Glutamatergic neuron (in vitro differentiated cells): Measurements from ENCODE around the gene PCDHGA1. TPM values are rescaled to one million over a fixed set of nuclear protein-coding genes. Genes with fewer than 3 reads are reported as not detected.
A peak's percentile ranks its signal among the peaks of the same experiment; 100 is the strongest.
"Not testable (repeated sequence)": the region's sequence is repeated elsewhere in the genome, so short reads cannot be mapped to it uniquely, and the experiment has no call there.

Source experiments
- DNase-seq: peaks from one replicate; pipeline ENCODE4 v3.0.0; 2022
- H3K27ac Mint-ChIP-seq: one replicate; pipeline ENCODE4 v1.8.0; 2020; ENCODE audit warnings: mild to moderate bottlenecking, mixed read lengths, inconsistent platforms; ENCODE audit not compliant: unreplicated experiment
- H3K27me3 Mint-ChIP-seq: one replicate; pipeline ENCODE4 v1.8.0; 2020; ENCODE audit warnings: mild to moderate bottlenecking, moderate library complexity, mixed read lengths, inconsistent platforms; ENCODE audit not compliant: unreplicated experiment
- H3K36me3 Mint-ChIP-seq: one replicate; pipeline ENCODE4 v1.8.0; 2020; ENCODE audit warnings: mild to moderate bottlenecking, mixed read lengths, inconsistent platforms; ENCODE audit not compliant: unreplicated experiment
- H3K4me1 Mint-ChIP-seq: one replicate; pipeline ENCODE4 v1.8.0; 2020; ENCODE audit warnings: mild to moderate bottlenecking, low read depth, mixed read lengths, inconsistent platforms; ENCODE audit not compliant: unreplicated experiment
- H3K4me3 Mint-ChIP-seq: one replicate; pipeline ENCODE4 v1.8.0; 2020; ENCODE audit warnings: mild to moderate bottlenecking, mixed read lengths, inconsistent platforms; ENCODE audit not compliant: unreplicated experiment
- H3K9me3 Mint-ChIP-seq: one replicate; pipeline ENCODE4 v1.8.0; 2020; ENCODE audit warnings: mild to moderate bottlenecking, moderate library complexity, mixed read lengths, inconsistent platforms; ENCODE audit not compliant: unreplicated experiment
- CTCF ChIP-seq: fragments of 200-600 bp; sonication (generic); IDR thresholded peaks from one replicate; pipeline ENCODE4 v1.5.0; 2021; ENCODE audit not compliant: partially characterized antibody, unreplicated experiment
- total RNA-seq: library from RNA; stranded (reverse); fragmentation: NEBNext Ultra II Directional; extraction: Animal tissue kit (Norgen Biotek cat#: 25700); gene quantifications from one replicate; pipeline ENCODE4 v1.2.1, GENCODE V29; 2021; ENCODE audit not compliant: unreplicated experiment

The PCDHGA1 gene
- total RNA-seq, 1 donor from 2014 or later = 4.6 TPM

- no peak for DNase-seq
- peak overlapping the region; percentile 48 for H3K27ac Mint-ChIP-seq
- H3K4me3 Mint-ChIP-seq = no peak overlapping the region
- peaks cover 12% of the 10 kb centered on the region for H3K27me3 Mint-ChIP-seq
- H3K4me1 Mint-ChIP-seq = peaks cover 3% of the 10 kb centered on the region
- H3K36me3 Mint-ChIP-seq = peaks cover 67% of the 10 kb centered on the region
- TF ChIP-seq CTCF = no peak
- peaks cover 46% of the 10 kb centered on the region for H3K9me3 Mint-ChIP-seq
Observed at GRCh38 chr5:141393267-141393666, 63.0 kb downstream of the PCDHGA1 start.

- not testable (repeated sequence) for H3K27ac Mint-ChIP-seq, H3K27me3 Mint-ChIP-seq, H3K4me3 Mint-ChIP-seq, DNase-seq, H3K4me1 Mint-ChIP-seq
- H3K9me3 Mint-ChIP-seq = peaks cover 41% of the 10 kb centered on the region
- peaks cover 65% of the 10 kb centered on the region for H3K36me3 Mint-ChIP-seq
Observed at GRCh38 chr5:141394401-141395187, 64.3 kb downstream of the PCDHGA1 start.

DNA sequence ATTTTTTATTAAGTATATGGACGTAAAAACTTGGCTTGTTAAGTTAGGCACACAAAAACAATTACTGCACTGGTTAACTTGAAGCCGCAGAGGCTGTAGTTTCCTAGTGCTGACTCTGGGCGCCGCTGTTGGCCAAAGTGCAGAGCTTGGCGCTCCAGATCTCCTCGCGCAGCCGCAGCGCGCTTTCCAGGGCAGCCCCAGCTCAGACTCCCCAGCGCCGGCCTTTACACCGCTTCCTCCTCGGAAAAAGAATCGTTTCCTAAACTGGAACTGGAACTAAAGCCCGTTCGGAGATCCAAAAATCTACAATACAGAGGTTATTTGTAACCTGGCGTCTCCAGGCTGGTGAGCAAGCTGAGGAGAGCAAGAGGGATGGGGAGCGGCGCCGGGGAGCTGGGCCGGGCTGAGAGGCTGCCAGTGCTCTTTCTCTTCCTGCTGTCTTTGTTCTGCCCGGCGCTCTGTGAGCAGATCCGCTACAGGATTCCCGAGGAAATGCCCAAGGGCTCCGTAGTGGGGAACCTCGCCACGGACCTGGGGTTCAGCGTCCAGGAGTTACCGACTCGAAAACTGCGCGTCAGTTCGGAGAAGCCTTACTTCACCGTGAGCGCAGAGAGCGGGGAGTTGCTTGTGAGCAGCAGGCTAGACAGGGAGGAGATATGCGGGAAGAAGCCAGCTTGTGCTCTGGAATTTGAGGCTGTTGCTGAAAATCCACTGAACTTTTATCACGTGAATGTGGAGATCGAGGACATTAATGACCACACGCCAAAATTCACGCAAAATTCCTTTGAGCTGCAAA lies 67.6 kb downstream of the PCDHGA1 start, which contains the start of gene PCDHGB5:
PCDHGB5 (plus strand) TSS at position 192 of the 796 bp plus-strand sequence; CDS start at position 373, 181 bp downstream.
- not testable (repeated sequence) for H3K4me3 Mint-ChIP-seq, H3K27me3 Mint-ChIP-seq, DNase-seq, H3K27ac Mint-ChIP-seq, H3K4me1 Mint-ChIP-seq
- Mint-ChIP-seq H3K36me3 (peaks cover 53% of the 10 kb centered on the region), H3K9me3 (peaks cover 29% of the 10 kb centered on the region)

DNA sequence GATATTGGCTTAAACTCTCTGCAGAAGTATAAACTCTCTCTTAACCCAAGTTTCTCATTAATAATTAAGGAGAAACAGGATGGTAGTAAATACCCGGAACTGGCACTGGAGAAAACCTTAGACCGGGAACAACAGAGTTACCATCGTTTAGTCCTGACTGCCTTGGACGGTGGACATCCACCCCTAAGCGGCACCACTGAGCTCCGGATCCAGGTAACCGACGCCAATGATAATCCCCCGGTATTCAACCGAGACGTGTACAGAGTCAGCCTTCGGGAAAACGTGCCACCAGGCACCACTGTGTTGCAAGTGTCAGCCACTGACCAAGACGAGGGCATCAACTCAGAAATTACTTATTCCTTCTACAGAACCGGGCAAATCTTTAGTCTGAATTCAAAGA lies 68.3 kb downstream of the PCDHGA1 start:
- Mint-ChIP-seq H3K27ac (no peak overlapping the region), H3K36me3 (peaks cover 53% of the 10 kb centered on the region), H3K4me3 (no peak overlapping the region), H3K27me3 (peaks cover 7% of the 10 kb centered on the region), H3K9me3 (peaks cover 29% of the 10 kb centered on the region), H3K4me1 (peaks cover 3% of the 10 kb centered on the region)
- DNase-seq = no peak
- TF ChIP-seq CTCF = no peak

DNA sequence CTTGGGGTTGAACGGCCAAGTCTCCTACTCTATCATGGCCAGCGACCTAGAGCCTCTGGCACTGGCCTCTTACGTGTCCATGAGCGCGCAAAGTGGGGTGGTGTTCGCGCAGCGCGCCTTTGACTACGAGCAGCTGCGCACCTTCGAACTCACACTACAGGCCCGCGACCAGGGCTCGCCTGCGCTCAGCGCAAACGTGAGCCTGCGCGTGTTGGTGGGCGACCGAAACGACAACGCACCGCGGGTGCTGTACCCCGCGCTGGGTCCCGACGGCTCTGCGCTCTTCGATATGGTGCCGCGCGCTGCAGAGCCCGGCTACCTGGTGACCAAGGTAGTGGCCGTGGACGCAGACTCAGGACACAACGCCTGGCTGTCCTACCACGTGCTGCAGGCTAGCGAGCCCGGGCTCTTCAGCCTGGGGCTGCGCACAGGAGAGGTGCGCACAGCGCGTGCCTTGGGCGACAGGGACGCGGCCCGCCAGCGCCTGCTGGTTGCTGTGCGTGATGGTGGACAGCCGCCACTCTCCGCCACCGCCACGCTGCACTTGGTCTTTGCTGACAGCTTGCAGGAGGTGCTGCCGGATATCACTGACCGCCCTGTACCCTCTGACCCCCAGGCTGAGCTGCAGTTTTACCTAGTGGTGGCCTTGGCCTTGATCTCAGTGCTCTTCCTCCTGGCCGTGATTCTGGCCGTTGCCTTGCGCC lies 69.4 kb downstream of the PCDHGA1 start:
- no peak overlapping the region for H3K27ac Mint-ChIP-seq
- no peak for TF ChIP-seq CTCF
- H3K36me3 Mint-ChIP-seq = peaks cover 54% of the 10 kb centered on the region
- H3K9me3 Mint-ChIP-seq = peaks cover 30% of the 10 kb centered on the region
- H3K4me3 Mint-ChIP-seq = peak overlapping the region; percentile 43
- DNase-seq = no peak
- peaks cover 7% of the 10 kb centered on the region for H3K27me3 Mint-ChIP-seq
- H3K4me1 Mint-ChIP-seq = peaks cover 3% of the 10 kb centered on the region
